ENCODE measurements around the gene ENTPD1.
A peak's percentile ranks its signal among the peaks of the same experiment; 100 is the strongest.

The ENTPD1 gene

DNA sequence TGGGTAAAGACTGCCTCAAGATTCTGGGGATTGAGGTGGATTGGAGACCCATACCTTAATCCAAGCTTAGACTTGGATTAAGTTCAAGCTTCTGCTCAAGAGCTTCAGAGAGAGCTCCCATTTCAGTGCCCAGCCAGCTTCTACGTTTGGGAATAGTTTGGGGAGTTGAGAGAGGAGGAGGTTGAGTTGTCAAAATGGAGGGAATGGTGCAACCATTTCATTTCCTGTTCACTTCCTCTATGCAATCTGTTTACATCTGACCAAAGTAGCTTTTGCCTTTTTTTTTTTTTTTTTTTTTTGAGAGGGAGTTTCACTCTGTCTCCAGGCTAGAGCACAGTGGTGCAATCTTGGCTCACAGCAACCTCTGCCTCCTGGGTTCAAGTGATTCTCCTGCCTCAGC is 65.8 kb downstream of the ENTPD1 start:
- peak overlapping the region in 5 of 11 experiments; percentile 7 to 52 (median 38); a peak in 7 of 22 replicates for H3K27ac ChIP-seq
- no peak overlapping the region for H3K4me3 ChIP-seq
- no peak overlapping the region for H3K9ac ChIP-seq
- peak overlapping the region in 7 of 11 experiments; percentile 2 to 68 (median 54); a peak in 11 of 22 replicates for H3K4me2 ChIP-seq
- H3K36me3 ChIP-seq, result no peaks in the 10 kb centered on the region
- H3K9me3 ChIP-seq (replicated peaks in 1 of 11), result no peaks in the 10 kb centered on the region
- peaks cover 0 to 42% (median 26%) of the 10 kb centered on the region in 10 experiments; a peak in 12 of 20 replicates for H3K4me1 ChIP-seq
- H3K27me3 ChIP-seq, result no peaks in the 10 kb centered on the region
- no peaks in the 10 kb centered on the region for H4K20me1 ChIP-seq
- TF ChIP-seq Cebpa-rat (IDR thresholded peaks at IDR 0.05), result no peak

DNA sequence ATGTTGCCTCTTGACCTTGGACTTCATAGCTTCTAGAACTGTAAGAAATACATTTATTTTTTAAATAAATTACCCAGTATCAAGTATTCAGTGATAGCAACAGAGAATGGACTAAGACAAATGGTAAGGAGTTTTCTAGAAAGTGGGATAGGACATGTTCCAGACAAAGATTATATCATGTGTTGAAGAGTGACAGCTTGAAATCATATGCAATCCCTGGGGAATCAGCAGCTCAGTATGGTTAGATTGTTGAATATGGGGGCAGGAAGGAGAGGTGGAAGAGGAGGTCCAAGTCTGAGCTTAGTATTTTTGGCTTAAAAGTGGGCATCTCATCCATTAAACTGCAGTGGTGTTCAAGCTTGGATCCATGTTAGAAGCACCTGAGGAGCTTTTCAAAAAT is 74.1 kb downstream of the ENTPD1 start:
- Histone ChIP-seq H3K27ac (no peak overlapping the region), H3K27me3 (no peaks in the 10 kb centered on the region), H3K36me3 (no peaks in the 10 kb centered on the region), H3K9ac (no peak overlapping the region), H3K4me1 (no peaks in the 10 kb centered on the region), H3K4me3 (no peak overlapping the region), H4K20me1 (no peaks in the 10 kb centered on the region), H3K4me2 (no peak overlapping the region), H3K9me3 (replicated peaks in 1 of 11) (peaks cover 0 to 4% (median 0%) of the 10 kb centered on the region in 11 experiments; a peak in 2 of 22 replicates)
- no peak for TF ChIP-seq Cebpa-rat (IDR thresholded peaks at IDR 0.05)

DNA sequence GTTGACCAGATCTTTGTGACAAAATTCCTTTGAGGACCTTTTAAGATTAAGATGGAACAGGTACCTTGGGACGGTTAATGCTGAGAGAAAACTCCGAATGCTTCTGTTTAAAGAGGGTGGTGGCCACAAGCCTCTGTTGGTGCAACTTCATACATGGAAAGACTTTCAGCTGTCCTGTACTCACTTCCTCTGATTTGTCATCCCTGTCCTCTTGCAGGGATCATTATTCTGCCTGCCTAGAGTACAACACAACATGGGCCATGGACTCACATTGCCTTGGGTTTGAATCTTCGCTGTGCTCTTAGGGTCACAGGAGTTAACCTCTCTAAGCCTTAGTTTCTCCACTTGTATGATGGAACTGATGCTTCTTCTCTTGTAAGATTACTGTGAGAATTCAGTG is 75.1 kb downstream of the ENTPD1 start:
- Histone ChIP-seq H3K9me3 (replicated peaks in 1 of 11) (peaks cover 0 to 11% (median 0%) of the 10 kb centered on the region in 11 experiments; a peak in 2 of 22 replicates), H3K27ac (no peak overlapping the region), H4K20me1 (no peaks in the 10 kb centered on the region), H3K36me3 (no peaks in the 10 kb centered on the region), H3K4me3 (no peak overlapping the region), H3K27me3 (no peaks in the 10 kb centered on the region), H3K4me1 (peaks cover 0 to 8% (median 0%) of the 10 kb centered on the region in 10 experiments; a peak in 2 of 20 replicates), H3K4me2 (no peak overlapping the region), H3K9ac (no peak overlapping the region)
- TF ChIP-seq Cebpa-rat (IDR thresholded peaks at IDR 0.05), result no peak

DNA sequence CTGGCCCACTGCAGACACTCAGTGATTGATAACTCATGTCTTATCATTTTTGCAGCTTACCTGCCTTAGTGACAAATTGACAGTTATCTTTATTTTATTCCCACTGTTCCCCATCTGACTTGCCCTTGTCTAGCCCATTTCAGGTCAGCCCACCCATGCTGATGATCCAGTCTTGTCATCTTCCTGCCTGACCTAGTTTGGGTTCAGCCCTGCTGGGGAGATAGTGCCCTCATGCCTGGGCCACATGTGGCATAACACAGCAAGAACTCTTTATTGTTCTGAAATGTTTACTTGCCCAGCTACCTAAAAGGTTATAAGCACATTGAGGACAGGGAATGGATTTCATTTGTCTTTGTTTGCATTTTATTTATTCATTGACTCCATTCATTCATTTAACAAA is 75.6 kb downstream of the ENTPD1 start:
- H3K9me3 ChIP-seq (replicated peaks in 1 of 11), result peaks cover 0 to 11% (median 0%) of the 10 kb centered on the region in 11 experiments; a peak in 2 of 22 replicates
- no peaks in the 10 kb centered on the region for H3K27me3 ChIP-seq
- no peak overlapping the region for H3K27ac ChIP-seq
- no peak overlapping the region for H3K4me2 ChIP-seq
- H3K36me3 ChIP-seq, result no peaks in the 10 kb centered on the region
- no peaks in the 10 kb centered on the region for H4K20me1 ChIP-seq
- H3K4me1 ChIP-seq, result peaks cover 0 to 11% (median under 1%) of the 10 kb centered on the region in 10 experiments; a peak in 10 of 20 replicates
- H3K4me3 ChIP-seq, result no peak overlapping the region
- H3K9ac ChIP-seq, result no peak overlapping the region
- TF ChIP-seq Cebpa-rat (IDR thresholded peaks at IDR 0.05), result no peak

DNA sequence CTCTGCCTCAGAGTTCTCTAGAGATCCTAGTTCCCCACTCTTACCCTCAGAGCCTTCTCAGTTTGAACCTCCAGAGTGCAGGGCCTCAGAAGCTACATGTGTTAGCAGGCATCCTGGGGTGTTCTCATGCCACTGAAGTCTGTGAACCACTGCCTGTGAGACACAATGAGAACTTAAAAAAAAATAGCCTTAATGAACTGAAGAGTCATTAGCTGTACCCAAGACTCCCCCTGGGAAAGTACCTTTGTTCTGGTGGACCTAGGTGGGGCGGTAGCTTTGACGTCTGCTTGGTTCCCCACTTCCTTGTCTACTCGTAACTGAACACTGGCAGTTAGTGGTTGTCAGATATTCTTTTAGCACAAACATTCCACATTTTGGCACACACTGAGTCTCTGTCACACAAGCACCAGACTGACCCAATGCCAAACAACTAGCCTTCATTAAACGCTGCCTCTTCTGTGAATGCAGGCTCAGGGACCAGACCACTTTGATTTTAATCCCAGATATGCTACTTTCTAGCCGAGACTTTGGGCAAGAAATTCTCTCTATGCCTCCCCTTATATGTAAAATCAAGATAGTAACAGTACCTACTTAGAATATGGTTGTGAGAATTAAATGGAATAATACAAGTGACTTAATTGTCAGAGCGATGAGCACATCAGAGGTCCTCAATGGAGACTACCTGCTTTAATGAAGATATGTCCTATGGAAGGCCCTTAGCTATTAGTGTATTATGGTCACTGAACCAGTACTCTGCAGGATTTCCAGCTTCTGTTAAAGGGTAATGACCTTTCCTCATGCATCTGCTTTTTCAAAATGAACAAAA is 76.5 kb downstream of the ENTPD1 start:
- H3K9me3 ChIP-seq (replicated peaks in 1 of 11), result peaks cover 0 to 11% (median 0%) of the 10 kb centered on the region in 11 experiments; a peak in 2 of 22 replicates
- H3K27ac ChIP-seq, result no peak overlapping the region
- no peak overlapping the region for H3K9ac ChIP-seq
- no peak for TF ChIP-seq Cebpa-rat (IDR thresholded peaks at IDR 0.05)
- H3K4me3 ChIP-seq, result no peak overlapping the region
- H4K20me1 ChIP-seq, result no peaks in the 10 kb centered on the region
- H3K36me3 ChIP-seq, result no peaks in the 10 kb centered on the region
- no peaks in the 10 kb centered on the region for H3K27me3 ChIP-seq
- H3K4me1 ChIP-seq, result peaks cover 6 to 20% (median 10%) of the 10 kb centered on the region in 10 experiments
- H3K4me2 ChIP-seq, result no peak overlapping the region; a peak in 1 of 22 replicates

DNA sequence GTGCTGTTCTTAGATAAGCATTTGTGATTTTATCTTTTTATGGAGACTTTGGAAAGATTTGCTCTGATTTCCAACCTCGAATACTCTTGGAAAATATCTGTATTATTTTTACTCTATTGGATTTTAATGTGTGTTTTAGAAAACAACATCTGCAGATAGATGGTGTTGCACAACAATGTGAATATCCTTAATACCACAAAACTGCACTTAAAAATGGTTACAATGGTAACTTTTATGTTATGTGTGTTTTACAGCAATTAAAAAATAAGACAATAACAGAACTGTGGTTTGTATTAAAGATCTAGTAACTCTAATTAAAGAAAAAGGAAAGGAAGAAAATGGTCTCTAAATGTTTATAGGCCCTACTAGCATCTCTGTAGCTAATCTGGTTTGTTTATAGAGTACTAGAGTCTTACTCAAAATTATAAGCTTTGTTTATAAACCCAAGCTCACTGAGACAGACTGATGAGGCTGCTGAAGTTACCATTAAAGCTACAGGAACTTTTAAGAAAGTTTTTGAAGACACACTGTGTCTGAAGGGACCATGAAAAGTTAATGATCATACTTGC is 77.2 kb downstream of the ENTPD1 start:
- Histone ChIP-seq H3K4me1 (peaks cover 13 to 27% (median 17%) of the 10 kb centered on the region in 10 experiments), H3K27ac (no peak overlapping the region), H3K9ac (no peak overlapping the region), H3K9me3 (replicated peaks in 1 of 11) (peaks cover 0 to 11% (median 0%) of the 10 kb centered on the region in 11 experiments; a peak in 2 of 22 replicates), H3K4me3 (no peak overlapping the region), H4K20me1 (no peaks in the 10 kb centered on the region), H3K27me3 (no peaks in the 10 kb centered on the region), H3K4me2 (no peak overlapping the region), H3K36me3 (no peaks in the 10 kb centered on the region)
- no peak for TF ChIP-seq Cebpa-rat (IDR thresholded peaks at IDR 0.05)

DNA sequence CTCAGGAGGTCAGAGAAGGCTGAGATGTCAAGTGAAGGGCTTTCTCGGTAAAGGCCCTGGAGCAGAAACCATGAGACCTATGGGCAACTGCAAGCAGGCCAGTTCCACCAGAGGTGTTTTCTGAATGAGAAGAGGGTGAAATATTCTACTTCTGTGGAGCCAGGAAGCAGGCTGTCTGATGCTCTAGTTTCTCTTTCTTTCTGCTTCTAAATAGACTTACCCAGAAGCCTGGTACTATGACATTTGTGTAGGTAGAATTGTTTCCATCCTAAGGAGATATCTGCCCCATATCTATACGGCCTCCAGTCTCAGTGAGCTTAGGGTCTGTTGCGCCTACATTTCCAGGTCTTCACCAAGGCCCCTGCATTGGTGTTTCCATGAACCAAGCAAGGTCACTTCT is 78.4 kb downstream of the ENTPD1 start:
- H3K36me3 ChIP-seq, result no peaks in the 10 kb centered on the region
- no peaks in the 10 kb centered on the region for H4K20me1 ChIP-seq
- H3K4me1 ChIP-seq, result peaks cover 15 to 40% (median 23%) of the 10 kb centered on the region in 10 experiments
- no peak overlapping the region for H3K27ac ChIP-seq
- H3K27me3 ChIP-seq, result no peaks in the 10 kb centered on the region
- H3K4me3 ChIP-seq, result no peak overlapping the region
- no peak for TF ChIP-seq Cebpa-rat (IDR thresholded peaks at IDR 0.05)
- peaks cover 0 to 11% (median 0%) of the 10 kb centered on the region in 11 experiments; a peak in 2 of 22 replicates for H3K9me3 ChIP-seq (replicated peaks in 1 of 11)
- no peak overlapping the region for H3K4me2 ChIP-seq
- H3K9ac ChIP-seq, result no peak overlapping the region

DNA sequence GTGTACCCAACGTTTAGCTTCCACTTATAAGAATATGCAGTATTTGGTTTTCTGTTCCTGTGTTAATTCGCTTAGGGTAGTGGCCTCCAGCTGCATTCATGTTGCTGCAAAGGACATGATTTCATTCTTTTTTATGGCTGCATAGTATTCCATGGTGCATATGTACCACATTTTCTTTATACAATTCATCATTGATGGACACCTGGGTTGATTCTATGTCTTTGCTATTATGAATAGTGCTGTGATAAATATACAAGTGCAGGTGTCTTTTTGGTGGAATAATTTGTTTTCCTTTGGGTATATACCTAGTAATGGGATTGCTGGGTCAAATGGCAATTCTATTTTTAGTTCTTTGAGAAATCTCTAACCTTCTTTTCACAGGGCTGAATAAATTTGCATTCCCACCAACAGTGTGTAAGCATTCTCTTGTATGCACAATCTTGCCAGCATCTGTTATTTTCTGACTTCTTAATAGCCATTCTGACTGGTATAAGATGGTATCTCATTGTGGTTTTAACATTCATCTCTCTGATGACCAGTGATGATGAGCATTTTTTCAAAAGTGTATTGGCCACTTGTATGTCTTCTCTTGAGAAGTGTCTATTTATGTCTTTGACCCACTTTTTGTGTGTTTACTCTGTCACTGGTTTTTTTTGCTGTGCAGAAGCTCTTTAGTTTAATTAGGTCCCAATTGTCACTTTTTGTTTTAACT is 79.3 kb downstream of the ENTPD1 start:
- peaks cover 0 to 11% (median 0%) of the 10 kb centered on the region in 11 experiments; a peak in 2 of 22 replicates for H3K9me3 ChIP-seq (replicated peaks in 1 of 11)
- H4K20me1 ChIP-seq, result no peaks in the 10 kb centered on the region
- no peaks in the 10 kb centered on the region for H3K27me3 ChIP-seq
- no peak overlapping the region for H3K27ac ChIP-seq
- no peak for TF ChIP-seq Cebpa-rat (IDR thresholded peaks at IDR 0.05)
- H3K4me2 ChIP-seq, result peak overlapping the region in 1 of 11 experiments; percentile 15; a peak in 1 of 22 replicates
- H3K9ac ChIP-seq, result no peak overlapping the region
- H3K36me3 ChIP-seq, result no peaks in the 10 kb centered on the region
- H3K4me1 ChIP-seq, result peaks cover 15 to 49% (median 24%) of the 10 kb centered on the region in 10 experiments
- no peak overlapping the region for H3K4me3 ChIP-seq

DNA sequence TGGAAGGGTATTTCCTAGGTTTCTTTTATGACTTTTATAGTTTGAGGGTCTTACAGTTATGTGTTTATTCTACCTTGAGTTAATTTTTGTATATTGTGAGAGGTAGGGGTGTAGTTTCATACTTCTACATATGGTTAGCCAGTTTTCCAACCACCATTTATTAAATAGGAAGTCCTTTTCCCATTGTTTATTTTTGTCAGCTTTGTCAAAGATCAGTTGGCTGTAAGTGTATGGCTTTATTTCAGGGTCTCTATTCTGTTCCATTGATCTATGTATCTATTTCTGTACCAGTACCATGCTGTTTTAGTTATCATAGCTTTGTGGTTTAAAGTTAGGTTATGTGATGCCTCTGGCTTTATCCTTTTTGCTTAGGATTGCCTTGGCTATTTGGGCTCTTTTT is 79.9 kb downstream of the ENTPD1 start:
- TF ChIP-seq Cebpa-rat (IDR thresholded peaks at IDR 0.05), result no peak
- no peaks in the 10 kb centered on the region for H4K20me1 ChIP-seq
- peaks cover 15 to 55% (median 24%) of the 10 kb centered on the region in 10 experiments for H3K4me1 ChIP-seq
- no peaks in the 10 kb centered on the region for H3K27me3 ChIP-seq
- H3K4me3 ChIP-seq, result no peak overlapping the region
- no peaks in the 10 kb centered on the region for H3K36me3 ChIP-seq
- no peak overlapping the region for H3K27ac ChIP-seq
- no peak overlapping the region for H3K9ac ChIP-seq
- peaks cover 0 to 11% (median 0%) of the 10 kb centered on the region in 11 experiments; a peak in 2 of 22 replicates for H3K9me3 ChIP-seq (replicated peaks in 1 of 11)
- H3K4me2 ChIP-seq, result peak overlapping the region in 1 of 11 experiments; percentile 15; a peak in 1 of 22 replicates
